GDM1 (cell line): Measurements from ENCODE around the gene ST8SIA5.

Source experiments
- DNase-seq: peaks from one replicate; lab custom pipeline; 2025; lab: John Stamatoyannopoulos, UW

ST8SIA5 gene

DNA sequence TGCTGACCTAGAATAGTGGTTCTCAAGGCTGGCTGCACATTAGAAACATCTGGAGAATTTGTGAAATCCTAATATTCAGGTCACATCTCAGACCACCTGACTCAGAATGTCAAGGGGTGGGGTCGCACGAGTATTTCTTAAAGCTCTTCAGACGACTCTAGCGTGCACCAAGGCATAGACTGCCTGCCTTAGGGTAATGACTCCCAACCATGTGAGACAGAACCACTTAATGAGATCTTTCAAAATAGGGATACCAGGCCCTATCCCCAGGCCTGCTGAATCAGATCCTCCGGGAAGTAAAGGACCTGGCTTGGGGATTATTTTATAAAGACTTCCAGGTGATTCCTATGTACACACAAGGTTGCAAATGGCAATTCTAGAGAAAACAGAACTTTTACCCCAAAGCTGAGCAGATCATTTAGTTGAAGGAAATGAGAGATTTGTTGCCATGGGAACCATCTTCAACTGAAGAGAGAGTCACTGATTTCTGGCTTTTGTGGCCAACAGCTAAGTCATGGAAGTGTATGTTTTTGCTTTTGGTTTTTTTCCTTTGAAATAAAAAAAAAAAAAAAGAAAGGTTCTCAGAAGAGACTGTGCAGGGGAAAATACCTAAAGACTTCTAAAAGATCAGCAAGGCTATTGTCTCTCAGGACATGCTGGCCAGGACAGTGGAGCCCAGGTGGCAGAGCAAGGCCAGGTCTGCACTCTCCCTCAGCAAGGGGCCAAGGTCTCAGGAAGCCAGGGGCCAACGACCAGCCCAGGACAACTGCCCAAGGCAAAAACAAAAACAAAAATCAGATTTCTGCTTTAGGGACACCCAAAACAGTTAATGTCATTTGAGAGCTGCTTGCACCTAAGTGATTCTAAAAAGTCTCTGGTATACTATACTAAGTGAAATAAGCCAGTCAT lies 84.5 kb downstream of the ST8SIA5 start:
- no peak for DNase-seq

DNA sequence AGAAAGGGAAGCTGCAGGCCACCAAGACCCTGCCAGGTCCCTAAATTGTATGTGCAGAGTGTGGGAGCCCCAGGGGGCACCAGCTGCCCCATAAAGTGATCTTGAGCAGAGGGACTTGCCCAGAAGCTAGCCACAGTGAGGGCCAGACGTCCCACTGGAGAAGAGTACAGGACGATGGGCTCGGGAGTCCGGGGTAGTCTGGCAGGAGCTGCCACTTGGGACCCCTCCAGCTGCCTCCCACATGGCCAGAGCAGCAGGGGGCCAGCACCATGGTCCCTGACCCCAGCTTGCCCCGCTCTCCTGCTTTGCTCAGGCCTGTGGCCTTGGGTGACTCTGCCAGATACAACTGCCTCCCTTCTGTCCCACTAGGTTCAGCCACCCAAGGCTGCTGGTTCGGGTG lies 88.2 kb downstream of the ST8SIA5 start:
- DNase-seq = no peak

DNA sequence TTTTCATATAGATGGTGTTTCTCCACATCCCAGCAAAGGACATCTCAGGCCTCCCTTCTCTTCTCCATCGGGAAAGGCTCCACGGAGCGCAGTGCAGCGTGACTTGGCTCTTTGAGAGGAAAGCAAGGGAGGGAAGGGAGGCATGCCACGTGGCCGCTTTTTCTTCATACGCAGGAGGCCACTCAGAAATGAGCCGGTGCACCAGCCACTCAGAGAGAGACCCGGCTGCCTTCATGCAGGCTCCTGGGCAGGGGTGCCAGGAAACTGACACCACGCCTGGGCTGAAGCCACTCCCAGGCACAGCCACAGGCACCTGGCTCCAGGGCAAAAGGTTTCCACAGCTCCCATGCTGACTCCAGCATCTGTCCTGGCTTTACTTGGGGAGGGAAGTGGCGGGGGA lies 88.7 kb downstream of the ST8SIA5 start:
- DNase-seq = no peak

DNA sequence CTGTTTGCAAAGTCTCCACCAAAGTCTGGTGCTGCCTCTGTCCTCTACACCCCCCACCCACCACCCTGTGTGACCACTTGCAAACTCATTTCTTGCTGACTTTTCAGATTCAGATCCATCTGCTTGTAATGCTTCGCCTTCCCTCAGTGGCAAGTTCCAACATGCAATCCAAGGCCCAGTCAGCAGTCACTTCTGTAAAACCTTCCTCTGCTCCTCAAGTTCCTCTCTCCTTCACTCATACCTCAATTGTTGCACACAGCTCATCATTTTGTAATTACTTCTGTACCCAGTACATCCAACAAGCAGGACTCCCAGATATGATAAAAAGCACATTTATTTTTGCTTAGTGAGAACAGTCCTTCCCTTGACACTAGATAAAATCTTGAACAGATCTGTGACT lies 93.3 kb downstream of the ST8SIA5 start:
- no peak for DNase-seq

DNA sequence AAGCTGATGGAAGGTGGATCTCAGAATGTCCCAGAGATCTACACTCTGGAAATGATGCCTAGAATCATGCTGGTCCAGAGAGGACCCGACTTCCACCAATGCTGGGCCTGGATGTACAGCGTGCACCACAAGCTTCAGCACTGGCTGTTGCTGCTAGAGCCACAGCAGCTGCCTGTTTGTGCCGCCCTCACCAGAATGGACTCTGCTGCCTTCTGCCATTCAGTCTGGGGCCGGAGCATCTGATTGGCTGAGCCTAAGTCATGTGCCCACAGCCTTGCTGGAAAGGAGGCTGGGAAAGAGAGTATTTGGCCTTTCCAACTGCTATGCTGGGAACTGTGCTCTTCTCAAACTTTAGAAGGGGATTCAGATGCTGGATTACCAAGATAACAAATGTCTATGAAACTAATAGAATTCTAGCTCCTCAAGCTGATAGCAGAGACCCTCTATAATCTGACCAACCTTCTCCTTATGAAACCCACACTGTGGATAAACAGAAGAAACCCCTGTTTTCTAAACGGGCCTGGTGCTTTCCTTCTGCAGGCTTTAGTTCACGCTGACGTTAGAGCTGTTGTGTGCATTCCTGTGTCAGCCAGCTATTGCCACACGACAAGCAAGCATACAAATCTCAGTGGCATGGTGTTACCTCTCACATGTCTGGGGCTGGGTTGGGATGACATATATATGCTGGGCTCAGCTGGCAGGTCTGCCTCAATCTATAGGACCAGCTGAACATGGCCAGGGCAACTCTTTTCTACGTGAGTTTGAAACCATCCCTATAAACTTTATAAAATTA lies 95.7 kb downstream of the ST8SIA5 start:
- DNase-seq = no peak

DNA sequence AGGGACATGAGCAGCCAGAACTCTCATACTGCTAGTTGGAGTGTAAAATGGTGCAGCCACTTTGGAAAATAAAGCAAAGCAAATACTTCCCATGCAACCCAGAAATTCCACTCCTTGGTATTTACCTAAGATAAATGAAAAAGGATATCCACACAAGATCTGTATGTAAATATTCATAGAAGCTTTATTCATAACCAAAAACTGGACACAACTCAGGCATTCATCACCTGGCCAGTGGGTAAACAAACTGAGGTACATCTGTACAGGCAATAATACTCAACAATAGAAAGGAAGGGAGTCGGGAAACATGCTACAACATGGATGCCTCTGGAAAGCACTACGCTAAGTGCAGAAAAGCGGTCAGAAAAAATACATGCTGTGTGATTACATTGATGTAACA lies 97.4 kb downstream of the ST8SIA5 start:
- no peak for DNase-seq

DNA sequence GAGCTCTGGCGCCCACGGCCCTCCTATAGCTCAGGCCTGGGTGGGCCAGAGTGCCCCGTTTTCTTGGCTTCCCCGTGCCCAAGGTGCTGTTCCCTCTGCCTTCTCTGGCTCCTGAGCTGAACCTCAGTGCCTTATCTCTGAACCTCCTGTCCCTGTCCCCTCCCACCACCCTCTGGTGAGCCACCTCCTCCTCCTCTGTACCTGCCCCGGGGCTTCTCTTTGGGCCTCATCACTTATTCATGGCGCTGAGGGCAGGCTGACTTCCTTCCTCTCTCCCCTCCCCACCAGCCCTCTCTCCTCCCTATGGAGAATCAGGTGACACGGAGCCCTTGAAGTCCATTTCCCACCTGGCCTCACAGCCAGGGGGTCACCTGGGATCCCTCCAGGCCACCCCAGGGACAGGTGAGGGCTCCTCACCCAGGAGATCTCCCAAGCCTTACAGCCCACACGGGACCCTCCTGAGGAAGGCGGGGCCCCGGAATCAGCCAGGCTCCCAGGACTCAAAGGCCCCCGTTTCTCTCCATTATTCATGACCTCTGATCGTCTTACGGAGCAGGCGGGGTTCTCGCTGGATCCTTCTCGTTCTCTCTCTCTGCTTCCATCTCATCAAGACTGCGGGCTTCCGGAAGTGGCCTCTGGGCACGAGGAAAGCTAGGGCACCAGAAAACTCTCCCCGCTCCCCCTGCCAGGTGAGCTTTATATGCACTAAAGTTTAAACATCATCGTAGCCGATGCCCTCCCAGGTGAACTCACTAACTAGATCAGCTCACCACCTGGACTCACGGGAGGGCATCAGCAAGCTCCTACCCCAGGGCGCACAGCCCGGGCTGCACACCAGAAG lies 99.5 kb downstream of the ST8SIA5 start, which contains the start of gene LOXHD1:
Gene LOXHD1, minus strand, starts transcription at position 106 of the 841 bp plus-strand sequence. CDS start 187 bp downstream, outside the sequence.
- no peak for DNase-seq

DNA sequence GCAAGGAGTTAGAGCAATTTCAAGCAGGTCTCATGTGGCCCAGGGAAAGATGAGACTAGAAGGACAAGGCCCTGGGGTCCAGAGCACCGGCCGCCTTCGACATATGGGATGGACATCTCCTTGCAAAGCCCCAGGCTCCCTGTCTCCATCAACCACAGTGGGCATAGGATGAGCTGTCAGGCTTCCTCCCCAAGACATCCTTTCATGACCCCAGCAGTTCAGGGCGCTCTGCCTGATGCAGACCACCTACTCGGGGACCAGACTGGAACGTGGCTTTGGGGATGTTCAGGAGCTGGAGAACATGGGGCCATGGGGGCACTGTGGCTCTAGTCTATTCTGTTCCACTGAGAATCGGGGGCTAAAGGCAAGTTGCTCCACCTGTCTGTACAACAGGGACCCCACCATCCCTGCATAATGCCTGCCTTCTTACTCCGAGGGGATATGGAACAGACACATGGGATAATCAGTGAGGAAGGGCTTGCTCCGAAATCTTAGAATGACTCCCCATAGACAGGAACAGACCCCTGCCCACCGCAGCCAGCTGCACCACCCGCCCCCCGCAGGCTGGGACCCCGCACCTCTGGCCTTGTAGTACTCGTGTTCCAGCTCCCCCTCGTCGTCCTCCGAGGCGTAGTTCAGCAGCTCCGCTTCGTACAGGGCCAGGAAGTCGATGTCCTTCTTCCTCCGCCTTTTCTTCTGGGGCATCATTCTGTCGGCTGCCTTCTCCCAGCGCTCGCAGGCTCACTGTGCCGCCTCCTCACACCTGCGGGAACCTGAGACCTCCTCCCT lies 100.3 kb downstream of the ST8SIA5 start:
- DNase-seq = no peak

DNA sequence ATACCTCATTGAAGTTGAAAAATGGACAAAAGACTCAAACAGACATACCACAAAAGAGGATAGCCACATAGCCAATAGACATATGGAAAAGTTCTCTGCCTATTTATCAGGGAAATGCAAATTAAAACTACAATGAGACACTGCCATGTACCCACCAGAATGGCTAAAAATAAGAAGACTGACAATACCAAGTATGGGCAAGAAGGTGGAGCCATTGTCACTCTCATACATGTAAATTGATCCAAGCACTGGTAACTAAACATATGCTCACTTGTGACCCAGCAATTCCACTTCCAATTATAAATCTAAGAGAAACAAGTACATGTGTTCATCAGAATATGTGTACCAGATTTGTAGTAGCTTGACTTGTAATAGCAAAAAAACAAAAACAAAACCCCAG lies 104.5 kb downstream of the ST8SIA5 start:
- no peak for DNase-seq

DNA sequence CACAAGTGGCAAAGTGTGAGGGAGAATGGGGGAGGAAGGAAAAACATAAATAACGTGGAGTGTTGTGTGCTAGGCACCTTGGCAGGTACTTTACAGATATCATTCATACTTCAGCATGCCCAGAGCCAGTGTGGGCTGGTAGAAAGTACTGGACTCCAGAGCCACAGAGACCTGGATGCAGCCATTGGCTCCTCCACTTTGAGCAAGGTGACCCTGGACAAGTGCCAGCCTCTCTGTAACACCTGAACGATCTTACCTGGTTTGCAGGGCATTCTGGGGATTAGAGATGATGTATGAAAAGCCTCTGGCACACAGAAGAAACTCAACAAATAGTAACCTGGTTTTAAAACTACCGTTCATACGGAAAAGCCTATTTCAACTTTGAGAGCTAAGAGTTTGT lies 106.2 kb downstream of the ST8SIA5 start:
- DNase-seq = no peak

DNA sequence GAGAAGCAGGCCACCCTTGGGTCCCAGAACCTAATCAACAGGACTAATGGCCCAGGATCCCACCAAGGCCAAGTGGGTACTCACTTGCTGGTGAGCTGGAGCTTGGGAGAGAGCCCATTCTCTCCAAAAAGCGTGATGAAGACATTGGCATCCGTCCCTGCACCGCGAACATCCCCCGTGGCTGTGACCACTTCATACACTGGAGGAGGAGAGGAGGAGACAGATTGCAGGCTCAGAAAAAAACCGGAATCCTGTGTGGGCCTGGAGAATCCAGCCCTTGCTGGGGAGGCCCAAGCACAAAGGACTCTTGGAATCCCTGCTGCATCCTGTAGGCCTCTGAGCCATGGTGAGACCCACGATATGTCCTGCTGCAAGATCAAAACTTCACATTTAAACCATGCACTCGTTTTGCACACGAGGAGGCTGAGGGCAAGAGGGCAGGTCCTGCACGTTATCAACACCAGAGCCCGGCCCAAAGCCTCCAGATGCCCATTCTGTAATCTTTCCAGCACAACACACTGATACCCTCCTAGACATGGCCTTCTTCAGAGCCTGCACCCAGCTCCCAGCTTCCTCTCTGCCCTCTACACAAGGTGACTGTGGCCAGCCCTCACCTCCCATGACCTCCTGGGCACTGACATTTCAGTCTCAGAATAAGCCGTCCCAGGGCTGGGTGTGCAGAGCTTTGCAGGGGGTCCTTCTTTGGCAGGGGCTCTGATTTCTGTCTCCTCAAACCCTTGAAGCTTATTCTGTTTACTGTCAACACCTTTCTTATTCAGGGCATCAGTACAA lies 107.6 kb downstream of the ST8SIA5 start:
- no peak for DNase-seq

DNA sequence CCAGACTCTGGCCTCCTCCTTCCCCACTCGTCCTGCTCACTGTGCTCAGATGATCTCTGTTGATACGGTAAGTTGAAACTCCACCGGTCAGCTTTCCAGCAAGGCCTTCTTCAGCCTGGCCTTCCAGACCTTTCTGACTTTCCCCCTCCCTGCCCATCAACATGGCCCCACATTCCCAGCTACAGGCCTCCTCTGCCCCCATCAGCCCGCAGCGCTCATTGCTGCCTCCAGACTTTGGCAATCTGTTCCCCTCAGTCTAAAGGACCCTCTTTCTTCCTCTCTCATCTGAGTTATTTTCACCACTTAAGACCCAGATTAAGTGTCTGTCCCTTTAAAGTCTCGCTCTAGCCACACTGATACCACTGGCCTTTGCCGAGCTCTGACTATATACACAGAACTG lies 110.4 kb downstream of the ST8SIA5 start:
- no peak for DNase-seq

DNA sequence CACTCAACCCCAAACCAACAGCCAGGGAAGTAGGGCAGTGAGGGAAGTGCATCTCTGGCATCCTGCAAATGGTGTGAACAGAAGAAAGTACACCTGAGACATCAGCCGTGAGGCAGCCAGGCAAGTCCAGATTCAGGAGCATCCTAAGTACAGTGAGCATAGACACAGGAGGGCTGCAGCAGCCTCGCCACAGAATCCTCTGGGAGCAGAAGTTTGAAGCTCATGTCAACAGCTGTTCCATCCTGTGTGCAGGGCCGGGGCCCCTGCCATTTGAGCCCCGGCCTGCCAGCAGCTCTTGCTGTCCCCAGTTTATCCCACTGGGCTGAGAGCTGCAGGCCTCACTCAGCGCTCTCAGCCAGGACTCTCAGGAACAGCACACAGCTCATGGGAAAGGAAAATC lies 114.3 kb downstream of the ST8SIA5 start:
- no peak for DNase-seq

DNA sequence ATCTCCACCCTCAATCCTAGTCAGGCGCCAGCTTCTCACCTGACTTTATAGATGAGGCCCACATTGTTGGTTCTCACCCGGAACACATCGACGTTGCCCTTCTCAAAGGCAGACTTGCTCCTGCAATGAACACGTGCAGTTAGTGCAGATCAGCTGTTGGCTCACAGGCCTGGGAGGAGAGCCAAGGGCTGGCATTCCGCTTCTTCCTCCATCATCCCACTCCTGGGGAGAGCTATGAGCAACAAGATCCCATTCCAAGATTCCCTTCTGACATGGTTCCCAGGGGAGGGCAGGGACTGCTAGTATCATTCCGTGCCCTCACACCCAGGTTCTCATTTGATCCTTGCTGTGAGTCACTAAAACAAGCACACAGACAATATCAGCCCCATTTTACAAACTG lies 114.9 kb downstream of the ST8SIA5 start:
- DNase-seq = no peak

DNA sequence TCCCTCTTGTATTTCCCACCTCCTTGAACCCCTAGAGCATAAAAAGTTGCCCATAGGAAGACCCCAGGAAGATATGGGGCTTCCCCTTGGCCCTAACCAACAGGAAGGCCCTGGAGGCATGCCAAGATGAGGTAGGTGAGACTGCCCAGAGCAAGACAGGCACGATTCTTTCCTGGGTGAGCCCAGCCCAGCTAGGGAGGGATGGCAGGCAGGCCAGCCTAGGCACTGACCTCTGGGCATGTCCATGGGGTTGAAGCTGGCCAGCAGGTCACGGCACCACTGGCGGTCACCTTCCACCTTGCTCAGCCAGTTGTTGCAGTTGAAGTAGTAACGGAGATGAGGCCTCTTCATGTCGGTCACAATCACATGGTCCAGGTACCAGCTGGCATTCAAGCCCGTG lies 117.5 kb downstream of the ST8SIA5 start:
- DNase-seq = no peak

DNA sequence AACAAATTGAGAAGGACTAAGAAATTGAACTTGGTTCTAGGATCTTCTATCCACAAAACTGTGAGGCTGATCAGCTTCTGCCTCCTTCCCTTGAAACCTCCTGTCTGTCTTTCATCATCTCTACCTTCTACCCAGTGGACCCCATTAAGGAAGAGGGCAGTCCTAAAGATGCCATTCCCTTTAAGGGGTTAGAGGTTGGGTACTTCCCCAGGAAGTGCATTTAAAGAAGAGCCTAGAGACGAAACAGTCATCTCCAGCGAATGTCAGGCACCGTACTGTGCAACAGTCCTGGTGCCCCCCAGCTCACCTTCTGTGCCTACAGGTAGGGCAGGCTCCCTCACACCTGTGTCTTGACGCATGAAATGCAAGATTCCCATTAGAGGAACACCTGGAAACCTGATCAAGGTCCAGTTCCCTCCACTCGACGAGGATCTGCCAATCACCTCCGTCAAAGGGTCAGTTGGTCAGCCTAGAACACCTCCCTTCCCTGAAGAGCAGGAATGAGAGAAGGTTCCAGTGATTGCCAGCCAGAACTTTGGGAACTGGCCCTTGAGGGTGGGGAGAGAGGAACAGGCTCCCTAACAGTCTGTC lies 120.7 kb downstream of the ST8SIA5 start:
- no peak for DNase-seq

DNA sequence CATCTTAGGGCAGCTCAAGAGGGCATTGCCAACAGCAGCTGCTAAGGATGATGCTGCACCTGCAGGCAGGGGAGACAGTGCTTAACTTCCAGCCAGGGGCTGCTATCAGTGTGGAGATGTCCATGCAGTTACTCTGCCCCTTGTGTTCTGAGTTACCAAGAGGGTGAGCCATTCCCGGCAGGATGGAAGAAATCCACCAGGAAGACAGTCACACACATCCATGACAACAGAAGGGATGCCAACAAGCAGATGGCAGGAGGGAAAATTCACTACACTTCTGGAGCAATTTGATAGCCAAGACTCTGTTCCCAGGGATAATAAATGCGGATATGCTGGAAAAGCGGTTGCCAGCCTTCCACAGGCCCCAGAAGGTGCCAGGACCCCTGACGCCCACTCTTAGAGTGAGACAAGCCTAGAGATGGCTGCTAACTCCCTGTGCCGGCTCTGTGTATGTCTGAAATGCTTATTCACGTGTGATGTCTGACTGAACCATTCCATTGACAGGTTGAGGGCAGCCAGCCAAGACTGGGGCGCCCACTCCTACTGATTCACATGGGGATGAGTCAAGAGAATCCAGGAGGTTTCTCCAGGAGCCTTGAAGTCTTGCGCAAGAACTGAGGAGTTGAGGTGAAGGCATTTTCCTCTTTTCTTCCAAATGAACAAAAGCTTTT lies 124.3 kb downstream of the ST8SIA5 start:
- no peak for DNase-seq

DNA sequence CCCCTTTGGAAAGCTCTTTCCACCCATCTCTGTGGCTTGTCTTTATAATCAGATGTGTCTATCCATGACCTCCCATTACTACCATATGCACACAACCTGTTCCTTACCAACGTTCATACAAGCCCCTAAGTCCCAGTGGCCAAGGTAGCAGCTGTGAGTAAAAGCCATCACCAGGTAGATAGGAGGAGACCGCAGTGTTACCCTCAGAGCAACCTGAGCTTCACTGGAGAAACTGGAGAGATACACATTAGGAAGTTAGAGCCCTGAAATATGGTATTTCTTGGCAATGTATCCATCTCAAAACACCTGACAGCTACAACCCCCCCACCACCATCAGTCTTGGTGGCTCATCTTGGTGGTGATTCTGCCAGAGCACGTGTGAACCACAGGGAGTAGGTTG lies 125.9 kb downstream of the ST8SIA5 start:
- DNase-seq = no peak

DNA sequence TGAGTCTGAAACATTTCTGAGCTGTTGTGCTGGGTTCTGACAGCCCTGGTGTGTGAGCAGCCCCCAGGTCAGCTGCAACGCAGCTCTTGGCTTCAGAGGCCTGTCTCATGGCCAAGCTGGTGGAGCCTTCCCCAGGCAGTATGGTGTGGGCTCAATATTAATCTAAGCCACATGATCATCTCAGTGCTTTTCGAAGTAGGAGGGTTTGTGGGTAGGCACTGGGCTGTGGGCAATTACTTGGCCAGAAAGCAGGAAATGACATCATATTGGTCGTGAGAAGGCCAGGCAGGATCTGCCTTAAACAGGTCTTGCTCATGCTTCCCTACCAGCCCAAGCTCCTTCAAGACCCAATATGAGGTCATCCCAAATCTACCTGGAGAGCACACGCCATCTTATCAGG lies 126.7 kb downstream of the ST8SIA5 start:
- DNase-seq = no peak

DNA sequence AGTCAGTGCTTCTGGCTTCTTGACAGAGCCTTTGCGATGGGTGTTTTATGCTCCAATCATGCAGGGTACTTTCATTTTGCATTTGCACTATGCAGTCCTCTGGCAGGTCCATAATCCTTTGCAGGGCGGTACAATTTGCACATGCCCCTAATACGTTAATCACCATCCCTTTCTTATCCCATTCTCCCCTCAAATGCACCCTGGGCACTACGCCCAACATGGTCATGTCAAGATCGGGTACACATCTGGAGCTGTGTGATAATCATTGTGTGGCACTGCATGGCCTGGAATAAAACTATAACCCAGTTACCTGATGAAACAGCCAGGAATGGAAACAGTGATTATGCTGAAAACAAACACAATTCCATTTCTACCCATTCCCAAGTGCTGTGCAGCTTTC lies 127.5 kb downstream of the ST8SIA5 start:
- no peak for DNase-seq
